Chondrocyte (in vitro differentiated cells): ENCODE results near the gene FAM222A. TPM values are rescaled to one million over a fixed set of nuclear protein-coding genes. Genes with fewer than 3 reads are reported as not detected.
A peak's percentile ranks its signal among the peaks of the same experiment; 100 is the strongest.

Experiments
- DNase-seq: peaks from one replicate; pipeline ENCODE4 v3.0.0; 2021; ENCODE audit warnings: mixed read lengths, low spot score
- H3K27ac Mint-ChIP-seq: one replicate; pipeline ENCODE4 v1.8.0; 2021; ENCODE audit warnings: mild to moderate bottlenecking, moderate library complexity, mixed read lengths; ENCODE audit not compliant: unreplicated experiment
- H3K27me3 Mint-ChIP-seq: 2 replicates; pipeline ENCODE4 v1.8.0; 2021; ENCODE audit warnings: low read depth, mixed read lengths
- H3K36me3 Mint-ChIP-seq: 2 replicates; pipeline ENCODE4 v1.8.0; 2021; ENCODE audit warnings: low read depth, mixed read lengths
- H3K4me1 Mint-ChIP-seq: 2 replicates; pipeline ENCODE4 v1.8.0; 2021; ENCODE audit warnings: low read depth, mild to moderate bottlenecking, mixed read lengths
- H3K4me3 Mint-ChIP-seq: one replicate; pipeline ENCODE4 v1.8.0; 2021; ENCODE audit warnings: mild to moderate bottlenecking, moderate library complexity, mixed read lengths; ENCODE audit not compliant: unreplicated experiment
- H3K9me3 Mint-ChIP-seq: 2 replicates; pipeline ENCODE4 v1.8.0; 2021; ENCODE audit warnings: low read depth, mixed read lengths
- CTCF ChIP-seq: fragments of 200-600 bp; sonication (generic); IDR thresholded peaks from 2 replicates; pipeline ENCODE4 v1.5.0; 2021; ENCODE audit warnings: antibody characterized with exemption, mild to moderate bottlenecking, moderate library complexity
- total RNA-seq: library from RNA; stranded (reverse); gene quantifications from 3 replicates; pipeline ENCODE4 v1.2.1, GENCODE V29; 2021

The FAM222A gene
- total RNA-seq, 1 donor from 2014 or later = 1.0 TPM

- H3K4me1 Mint-ChIP-seq = peaks cover 3% of the 10 kb centered on the region
- DNase-seq = peak; percentile 77
Measured at GRCh38 chr12:109743076-109743910, 29.7 kb downstream of the FAM222A start.

GRCh38 chr12:109744026-109744425 is 30.4 kb downstream of the FAM222A start:
- Mint-ChIP-seq H3K27ac (no peak overlapping the region), H3K27me3 (peaks cover 3% of the 10 kb centered on the region), H3K9me3 (no peaks in the 10 kb centered on the region), H3K36me3 (no peaks in the 10 kb centered on the region), H3K4me3 (no peak overlapping the region), H3K4me1 (peaks cover 3% of the 10 kb centered on the region)
- peak; percentile 68 for DNase-seq
- no peak for TF ChIP-seq CTCF

More at GRCh38 chr12:109743076-109743910, 29.7 kb downstream of the FAM222A start:
- H3K9me3 Mint-ChIP-seq = no peaks in the 10 kb centered on the region
- no peak overlapping the region for H3K4me3 Mint-ChIP-seq
- H3K36me3 Mint-ChIP-seq = no peaks in the 10 kb centered on the region
- TF ChIP-seq CTCF = no peak
- no peak overlapping the region for H3K27ac Mint-ChIP-seq
- H3K27me3 Mint-ChIP-seq = peaks cover 3% of the 10 kb centered on the region

- Mint-ChIP-seq H3K27me3 (peaks cover 3% of the 10 kb centered on the region), H3K36me3 (no peaks in the 10 kb centered on the region), H3K9me3 (peaks cover under 1% of the 10 kb centered on the region), H3K4me1 (peaks cover 3% of the 10 kb centered on the region), H3K4me3 (no peak overlapping the region), H3K27ac (no peak overlapping the region)
- peak; percentile 14 for DNase-seq
- no peak for TF ChIP-seq CTCF
Measured at GRCh38 chr12:109744986-109745942, 31.6 kb downstream of the FAM222A start.

GRCh38 chr12:109752117-109753053 is 38.8 kb downstream of the FAM222A start:
- Mint-ChIP-seq H3K4me1 (no peaks in the 10 kb centered on the region), H3K9me3 (peaks cover 35% of the 10 kb centered on the region), H3K36me3 (peaks cover 12% of the 10 kb centered on the region), H3K27me3 (no peaks in the 10 kb centered on the region), H3K4me3 (no peak overlapping the region), H3K27ac (no peak overlapping the region)
- peak; percentile 42 for DNase-seq
- TF ChIP-seq CTCF = no peak
